GM18505 (cell line): Measurements from ENCODE around the gene SERPINA3.

Experiments used
- ATAC-seq: cut with Tn5 transposase; IDR thresholded peaks from one replicate; pipeline ENCODE4 v1.9.1; 2021; ENCODE audit not compliant: unreplicated experiment
- POLR2A ChIP-seq: IDR thresholded peaks from 4 replicates; pipeline ENCODE4 v1.6.1; 2011; ENCODE audit warnings: borderline replicate concordance; ENCODE audit not compliant: insufficient read depth, insufficient read length; ENCODE audit errors: extremely low read depth

The SERPINA3 gene

DNA sequence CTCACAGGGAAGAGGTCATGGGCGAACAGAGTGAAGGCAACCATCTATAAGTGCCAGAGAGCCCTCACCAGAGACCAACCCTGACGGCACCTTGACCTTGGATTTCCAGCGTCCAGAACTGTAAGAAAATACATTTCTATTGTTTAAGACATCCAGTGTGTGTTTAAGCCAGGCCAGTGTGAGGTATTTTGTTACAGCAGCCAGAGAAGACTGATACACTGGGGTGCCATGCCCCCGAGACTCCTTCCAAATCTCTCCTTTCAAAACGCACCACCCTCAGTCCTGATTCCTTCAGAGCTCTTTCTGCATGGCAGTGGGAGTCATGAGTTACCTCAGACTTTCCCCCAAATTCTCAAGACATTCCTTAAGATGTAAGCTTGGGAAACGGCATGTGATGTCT lies 33.5 kb upstream of the SERPINA3 start:
- no peak for ATAC-seq
- TF ChIP-seq POLR2A, result no peak

DNA sequence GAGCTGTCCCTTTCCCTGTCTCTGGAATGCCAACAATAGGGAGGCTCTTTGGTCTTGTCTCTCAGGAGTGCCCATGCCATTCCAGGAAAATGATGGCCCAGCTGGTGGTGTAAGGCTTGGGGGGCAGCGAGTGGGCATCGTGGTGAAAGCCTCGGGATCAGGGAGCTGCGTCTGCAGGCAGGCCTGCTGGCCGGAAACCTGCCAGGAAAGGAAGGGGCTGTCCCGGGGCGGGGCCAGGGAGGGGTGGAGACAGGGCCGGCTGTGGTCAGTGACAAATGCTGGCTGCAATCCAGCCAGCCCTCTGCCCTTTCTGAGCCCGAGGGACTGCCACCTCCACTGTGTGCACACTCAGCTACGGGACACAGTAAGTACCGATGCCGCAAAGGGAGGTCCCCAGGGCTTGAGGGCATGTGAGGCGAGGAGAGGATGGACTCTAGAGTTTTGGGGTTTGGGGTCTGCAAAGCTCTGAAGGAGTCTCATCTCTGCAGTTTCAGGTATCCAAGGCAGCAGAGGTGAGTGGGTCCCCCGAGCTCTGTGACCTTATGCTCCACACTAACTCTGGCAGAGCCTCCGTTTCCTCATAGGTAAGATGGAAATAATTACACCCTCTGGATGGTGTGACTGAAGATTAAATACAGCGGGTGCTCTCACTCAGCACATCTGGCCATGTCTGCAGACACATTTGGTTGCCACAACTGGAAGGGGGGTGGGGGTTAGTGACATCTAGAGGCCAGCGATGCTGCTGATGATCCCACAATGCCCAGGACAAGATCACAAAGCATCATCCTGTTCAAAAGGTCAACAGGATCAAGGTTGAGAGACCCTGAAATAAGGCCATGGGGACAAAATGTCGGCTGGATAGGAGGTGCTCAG lies 30.8 kb upstream of the SERPINA3 start, which contains the start of gene SERPINA5:
TSS of gene SERPINA5 (plus strand) at position 300 of the 873 bp plus-strand sequence. CDS start 5,937 bp downstream, outside the sequence.
- ATAC-seq, result no peak
- TF ChIP-seq POLR2A, result no peak

DNA sequence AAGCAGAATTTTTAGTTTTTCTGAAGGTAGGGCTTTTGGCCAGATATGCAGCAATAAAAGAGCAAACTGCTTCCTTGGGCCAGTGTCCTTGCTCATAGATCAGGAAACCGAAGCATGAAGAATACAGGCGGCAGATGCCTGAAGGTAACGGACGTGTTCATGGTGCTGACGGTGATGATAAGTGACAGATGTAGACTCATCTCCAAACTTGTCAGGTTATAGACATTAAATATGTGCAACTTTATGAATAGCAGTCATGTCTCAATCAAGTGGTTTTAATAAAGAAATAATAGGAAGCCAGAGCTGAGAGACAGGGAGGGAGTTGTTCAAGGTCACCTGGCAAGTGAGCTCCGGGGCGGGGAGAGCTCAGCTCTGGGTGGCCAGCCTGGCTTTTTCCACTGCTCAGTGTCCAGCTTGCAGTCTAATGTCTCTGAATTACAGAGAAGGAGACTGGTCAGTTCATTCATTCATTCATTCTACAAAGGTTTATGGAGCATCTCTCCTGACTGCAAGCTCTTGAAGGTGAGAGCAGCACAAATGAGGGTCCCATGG lies 29.9 kb upstream of the SERPINA3 start:
- no peak for TF ChIP-seq POLR2A
- no peak for ATAC-seq

DNA sequence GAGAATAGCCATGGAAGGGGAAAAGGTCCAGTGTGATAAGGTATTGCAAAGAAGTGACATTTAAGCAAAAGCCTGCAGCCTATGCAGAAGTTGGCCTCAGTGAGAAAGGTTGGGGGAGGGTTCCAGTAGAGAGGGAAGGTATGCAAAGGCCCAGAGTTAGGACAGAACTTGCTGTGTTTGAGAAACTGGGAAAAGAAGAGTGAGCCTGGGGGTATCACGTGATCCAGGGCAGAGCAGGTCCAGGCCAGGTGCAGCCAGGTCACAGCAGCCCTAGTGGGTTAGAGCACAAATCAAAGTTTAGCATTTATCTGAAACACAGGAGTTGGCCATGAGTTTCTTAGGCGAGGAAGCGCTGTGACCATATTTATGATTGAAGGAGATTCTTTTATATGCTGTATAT lies 29.3 kb upstream of the SERPINA3 start:
- TF ChIP-seq POLR2A, result no peak
- ATAC-seq, result no peak

DNA sequence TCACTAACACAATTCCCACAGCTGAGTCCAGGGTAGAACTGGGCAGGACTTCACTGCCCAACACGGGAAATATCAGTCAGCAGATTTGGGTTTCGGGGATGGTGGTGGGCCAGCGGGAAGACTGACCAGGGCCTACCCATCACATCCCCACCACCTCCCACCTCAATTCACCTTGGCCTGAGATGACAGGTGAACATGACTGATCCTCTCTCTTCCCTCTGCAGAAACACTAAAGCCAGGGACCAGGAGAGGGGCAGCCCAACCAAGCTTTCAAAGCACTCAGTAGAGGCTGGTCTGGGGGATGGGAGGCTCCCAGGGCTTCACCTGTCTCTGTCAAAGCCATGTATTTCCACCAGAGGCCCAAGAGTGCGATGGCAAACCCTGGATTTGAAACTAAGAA lies 28.6 kb upstream of the SERPINA3 start:
- no peak for ATAC-seq
- TF ChIP-seq POLR2A, result no peak

DNA sequence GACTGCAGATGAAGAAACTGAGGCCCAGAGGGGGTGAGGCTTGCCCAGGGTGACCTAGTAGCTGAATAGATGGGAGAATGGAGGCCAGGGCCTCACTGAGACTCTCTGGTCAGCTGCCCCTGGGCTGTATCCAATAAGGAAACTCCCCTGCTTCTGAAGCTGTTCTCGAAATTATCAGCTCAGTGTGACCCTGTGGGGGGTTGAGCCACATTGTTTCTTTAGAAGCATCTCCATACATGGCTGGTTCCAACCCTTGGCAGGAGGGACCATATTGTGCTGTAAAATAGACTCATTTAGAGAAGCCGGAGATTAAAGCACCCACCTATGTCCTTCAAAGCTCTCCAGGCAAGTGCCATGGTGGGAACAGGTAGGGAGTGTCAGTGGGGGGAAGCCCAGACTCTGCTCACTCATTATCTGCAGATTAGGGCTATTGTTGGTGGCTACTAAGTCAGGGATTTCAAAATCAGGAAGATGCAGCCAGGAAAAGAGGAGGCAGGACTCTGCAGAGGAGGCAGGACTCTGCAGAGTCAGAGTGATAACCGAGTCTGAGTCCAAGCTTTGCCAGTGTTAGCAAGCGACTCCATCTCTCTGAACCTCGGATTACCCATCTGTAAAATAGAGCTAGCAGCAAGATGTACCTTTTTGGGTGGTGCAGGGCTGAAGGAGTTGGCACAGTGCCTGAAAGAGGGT lies 27.5 kb upstream of the SERPINA3 start:
- ATAC-seq, result no peak
- no peak for TF ChIP-seq POLR2A

GRCh38 chr14:94586635-94587034 lies 25.6 kb upstream of the SERPINA3 start:
- no peak for ATAC-seq
- TF ChIP-seq POLR2A, result no peak

GRCh38 chr14:94588311-94588710 lies 23.9 kb upstream of the SERPINA3 start:
- TF ChIP-seq POLR2A, result no peak
- ATAC-seq, result no peak

DNA sequence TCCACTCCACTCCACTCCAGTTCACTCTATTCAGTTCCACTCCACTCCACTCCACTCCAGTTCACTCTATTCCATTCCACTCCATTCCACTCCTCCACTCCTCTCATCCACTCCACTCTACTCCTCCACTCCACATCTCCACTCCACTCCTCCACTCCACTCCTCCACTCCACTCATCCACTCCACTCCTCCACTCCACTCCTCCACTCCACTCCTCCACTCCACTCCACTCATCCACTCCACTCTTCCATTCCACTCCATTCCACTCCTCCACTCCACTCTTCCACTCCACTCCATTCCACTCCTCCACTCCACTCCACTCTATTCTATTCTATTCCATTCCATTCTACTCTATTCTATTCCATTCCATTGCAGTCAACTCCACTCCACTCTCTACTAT lies 21.1 kb upstream of the SERPINA3 start:
- no peak for TF ChIP-seq POLR2A
- no peak for ATAC-seq

DNA sequence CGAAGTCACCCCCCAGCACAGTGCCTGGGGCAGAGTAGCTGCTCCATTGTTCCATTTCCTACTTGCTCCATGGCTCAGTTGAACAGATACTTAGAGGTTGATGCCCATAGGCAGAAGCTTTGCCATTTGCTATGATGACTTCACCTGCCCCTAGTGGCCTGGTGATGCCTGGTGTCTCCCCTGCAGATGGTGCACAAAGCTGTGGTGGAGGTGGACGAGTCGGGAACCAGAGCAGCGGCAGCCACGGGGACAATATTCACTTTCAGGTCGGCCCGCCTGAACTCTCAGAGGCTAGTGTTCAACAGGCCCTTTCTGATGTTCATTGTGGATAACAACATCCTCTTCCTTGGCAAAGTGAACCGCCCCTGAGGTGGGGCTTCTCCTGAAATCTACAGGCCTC lies 20.3 kb upstream of the SERPINA3 start:
- TF ChIP-seq POLR2A, result no peak
- ATAC-seq, result no peak

GRCh38 chr14:94592457-94592856 lies 19.7 kb upstream of the SERPINA3 start:
- ATAC-seq, result no peak
- no peak for TF ChIP-seq POLR2A

DNA sequence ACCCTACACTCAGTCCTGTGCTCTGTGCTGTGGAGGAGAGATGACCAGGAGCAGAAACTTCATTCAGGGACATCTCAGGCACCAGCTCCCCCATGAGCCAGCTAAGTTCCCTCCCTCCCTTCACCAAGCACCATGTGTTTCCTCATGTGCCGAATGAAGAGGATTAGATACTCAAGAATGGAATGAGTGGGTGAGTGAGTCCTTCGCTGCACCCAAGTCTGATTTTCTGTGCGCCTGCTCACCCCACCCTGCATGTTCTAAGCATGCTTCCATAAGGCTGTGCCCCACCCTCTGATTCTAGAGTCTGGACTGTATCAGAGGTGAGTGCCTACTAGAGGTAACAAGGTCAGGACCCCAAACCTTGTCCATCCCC lies 18.8 kb upstream of the SERPINA3 start:
- no peak for TF ChIP-seq POLR2A
- ATAC-seq, result no peak

DNA sequence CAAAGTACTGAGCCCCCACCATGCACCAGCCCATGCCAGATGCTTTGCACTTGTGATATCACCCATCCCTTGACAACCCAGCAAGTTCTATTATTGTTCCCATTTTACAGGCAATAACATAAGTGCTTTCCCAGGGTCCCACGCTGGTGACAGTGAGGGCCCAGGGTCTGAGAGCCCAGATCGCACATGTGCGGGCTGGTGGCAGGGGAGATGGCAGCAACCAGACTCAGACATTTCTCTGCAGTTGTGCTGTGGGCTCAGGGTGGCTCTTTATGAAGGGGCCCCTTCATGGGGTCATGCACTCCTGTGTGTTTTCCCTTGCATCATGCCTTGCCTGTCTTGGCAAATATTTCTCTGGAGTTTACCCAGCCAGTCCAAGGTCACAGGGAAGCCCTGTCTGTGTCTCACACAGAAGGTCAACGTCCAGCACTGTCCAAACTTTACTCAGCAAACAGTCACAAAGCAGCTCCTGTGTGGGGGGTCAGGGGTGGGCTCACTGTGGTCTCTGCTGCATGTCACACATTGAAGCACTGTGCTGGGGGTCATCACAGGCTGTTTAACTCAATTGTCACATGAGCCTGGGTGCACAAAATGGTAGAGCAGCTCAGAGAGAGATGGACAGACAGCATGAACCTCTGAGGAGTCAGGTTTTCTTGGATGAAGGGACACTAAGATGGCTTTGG lies 18.3 kb upstream of the SERPINA3 start:
- ATAC-seq, result no peak
- TF ChIP-seq POLR2A, result no peak
